Spleen (tissue), 11 donors: ENCODE measurements around the gene YAE1. TPM values are rescaled to one million over a fixed set of nuclear protein-coding genes. Genes with fewer than 3 reads are reported as not detected.

ENCODE experiments used
- DNase-seq: peaks from one replicate; pipeline ENCODE4 v3.0.0-alpha.2; 2020
- H3K27ac ChIP-seq, 8 donors: fragments of 200-600 bp; sonication (generic) in 7 of 8; 1 replicate in 4 of 8; 2 replicates in 4 of 8; pipeline versions ENCODE4 v1.5.0 to v1.8.0; 2016 to 2021; ENCODE audit warnings: inconsistent platforms in 4 of 8, mild to moderate bottlenecking in 4 of 8, moderate library complexity in 1 of 8
- H3K27me3 ChIP-seq, 7 donors: fragments of 200-600 bp; sonication (generic) in 6 of 7; replicated peaks in 1 of 7; 1 replicate in 4 of 7; 2 replicates in 3 of 7; pipeline versions ENCODE4 v1.5.0 to v1.8.0; 2016 to 2021; ENCODE audit warnings: inconsistent platforms in 3 of 7, mild to moderate bottlenecking in 1 of 7
- H3K36me3 ChIP-seq, 6 donors: fragments of 200-600 bp; sonication (generic) in 5 of 6; 1 replicate in 4 of 6; 2 replicates in 2 of 6; pipeline versions ENCODE4 v1.5.0 to v1.8.0; 2016 to 2021; ENCODE audit warnings: inconsistent platforms in 2 of 6
- H3K4me1 ChIP-seq, 6 donors: fragments of 200-600 bp; sonication (generic) in 5 of 6; 1 replicate in 3 of 6; 2 replicates in 3 of 6; pipeline versions ENCODE4 v1.5.0 to v1.8.0; 2016 to 2021; ENCODE audit warnings: inconsistent platforms in 3 of 6
- H3K4me3 ChIP-seq, 8 donors: fragments of 200-600 bp; sonication (generic) in 7 of 8; 1 replicate in 4 of 8; 2 replicates in 4 of 8; pipeline versions ENCODE4 v1.5.0 to v1.8.0; 2016 to 2021; ENCODE audit warnings: inconsistent platforms in 4 of 8, mild to moderate bottlenecking in 4 of 8, moderate library complexity in 2 of 8
- H3K9me3 ChIP-seq, 8 donors: fragments of 200-600 bp; sonication (generic) in 7 of 8; 1 replicate in 4 of 8; 2 replicates in 4 of 8; pipeline versions ENCODE4 v1.5.0 to v1.8.0; 2016 to 2021; ENCODE audit warnings: inconsistent platforms in 4 of 8
- CTCF ChIP-seq, 11 experiments: fragments of 200-600 bp in 7 of 11; fragments of 450-650 bp in 4 of 11; sonication (generic) in 4 of 11; IDR thresholded peaks in 8 of 11; conservative IDR thresholded peaks in 3 of 11; 1 replicate in 7 of 11; 2 replicates in 4 of 11; pipeline versions ENCODE4 v1.4.0 to v1.8.0; 2016 to 2021; ENCODE audit warnings: antibody characterized with exemption in 11 of 11, inconsistent platforms in 4 of 11, mild to moderate bottlenecking in 1 of 11
- POLR2A ChIP-seq, 3 donors: fragments of 450-650 bp; IDR thresholded peaks; one replicate each; pipeline ENCODE4 v1.5.1; 2017; ENCODE audit warnings: antibody characterized with exemption in 3 of 3, mild to moderate bottlenecking in 1 of 3
- POLR2AphosphoS5 ChIP-seq, 3 donors: sonication (generic); formaldehyde crosslinking; IDR thresholded peaks; one replicate each; pipeline ENCODE4 v1.5.1; 2017; ENCODE audit warnings: antibody characterized with exemption in 3 of 3
- WGBS, 5 donors: extraction: QIAGEN DNeasy Blood & Tissue Kit in 3 of 5; methylation state at CpG; one replicate each; pipeline versions ENCODE4 v1.1.5 to v1.1.7; 2013 to 2018; 5-methylcytosine and 5-hydroxymethylcytosine counted together
- intact Hi-C: fragments of 100-400 bp; cut with DNase I; formaldehyde crosslinking; loops from one replicate; pipeline ENCODE4 v1.15.0; 2023; ENCODE audit warnings: low total_unique reads
- polyA plus RNA-seq, 3 donors: library from polyadenylated mRNA; stranded (reverse); fragments of 200-250 nt; gene quantifications; one replicate each; pipeline ENCODE4 v1.2.1, GENCODE V29; 2013
- total RNA-seq, 7 donors: library from RNA; depleted of rRNA in 3 of 7; stranded (reverse); fragments of >200 nt in 3 of 7; fragmentation: NEBNext Ultra II Directional in 4 of 7; extraction: Animal tissue kit (Norgen Biotek cat#: 25700) in 4 of 7; gene quantifications; one replicate each; pipeline versions ENCODE4 v1.1.0 to v1.2.1, GENCODE V29; 2016 to 2021
- donor health status: healthy with polysubstance abuse.
- donor health status: DM: no; HTN: no; CAD: no; lungs with moderate emphysema.
- donor health status: DM: no; HTN: no; CAD: no.
- donor health status: Bipolar disorder and iron deficiency.
- donor health status: healthy.
- donor health status: DM: no; HTN: no; CAD: no.
- donor health status: DM: yes; HTN: yes; CAD: no.

YAE1 gene
- total and polyA plus RNA-seq, 10 donors, result 13.2 to 21.8 (median 15.8) TPM

- TF ChIP-seq POLR2A (IDR thresholded peaks at IDR 0.05) (no peak), CTCF (IDR thresholded peaks at IDR 0.05 in 8 of 11, conservative IDR thresholded peaks at IDR 0.05 in 3 of 11) (no peak), POLR2AphosphoS5 (IDR thresholded peaks at IDR 0.05) (no peak)
- intact Hi-C loops, result no loop called here
- Histone ChIP-seq H3K27ac (no peak overlapping the region), H3K27me3 (no peaks in the 10 kb centered on the region), H3K4me1 (peaks cover 0 to 13% (median 5%) of the 10 kb centered on the region in 6 donors), H3K9me3 (no peaks in the 10 kb centered on the region), H3K36me3 (no peaks in the 10 kb centered on the region), H3K4me3 (no peak overlapping the region)
- WGBS, 5 donors, result 20 to 28% (median 26%) methylated on average over 7 of the region's 7 CpGs
- DNase-seq, result no peak
Measured at GRCh38 chr7:39589323-39590111, 23.3 kb downstream of the YAE1 start.

- Histone ChIP-seq H3K4me1 (peaks cover 0 to 13% (median 6%) of the 10 kb centered on the region in 6 donors), H3K27ac (no peak overlapping the region), H3K27me3 (no peaks in the 10 kb centered on the region), H3K36me3 (no peaks in the 10 kb centered on the region), H3K4me3 (no peak overlapping the region), H3K9me3 (no peaks in the 10 kb centered on the region)
- TF ChIP-seq CTCF (IDR thresholded peaks at IDR 0.05 in 8 of 11, conservative IDR thresholded peaks at IDR 0.05 in 3 of 11), result no peak
- no peak for TF ChIP-seq POLR2A (IDR thresholded peaks at IDR 0.05)
- TF ChIP-seq POLR2AphosphoS5 (IDR thresholded peaks at IDR 0.05), result no peak
- DNase-seq, result no peak
- intact Hi-C loops, result no loop called here
- WGBS, 5 donors, result 2 to 58% (median 24%) methylated on average over 2 of the region's 2 CpGs
Measured at GRCh38 chr7:39592586-39592985, 26.4 kb downstream of the YAE1 start.

- Histone ChIP-seq H3K36me3 (no peaks in the 10 kb centered on the region), H3K27me3 (no peaks in the 10 kb centered on the region), H3K4me1 (peaks cover 0 to 2% (median under 1%) of the 10 kb centered on the region in 6 donors), H3K4me3 (no peak overlapping the region), H3K27ac (peak overlapping the region in 3 of 8 donors; percentile 10 to 36 (median 13)), H3K9me3 (no peaks in the 10 kb centered on the region)
- TF ChIP-seq POLR2A (IDR thresholded peaks at IDR 0.05) (no peak), CTCF (IDR thresholded peaks at IDR 0.05 in 8 of 11, conservative IDR thresholded peaks at IDR 0.05 in 3 of 11) (no peak), POLR2AphosphoS5 (IDR thresholded peaks at IDR 0.05) (no peak)
- 64 to 74% (median 66%) methylated on average over 5 of the region's 5 CpGs for WGBS, 5 donors
- intact Hi-C loops, result no loop called here
- DNase-seq, result no peak
Measured at GRCh38 chr7:39594988-39595620, 28.9 kb downstream of the YAE1 start.

- Histone ChIP-seq H3K27me3 (no peaks in the 10 kb centered on the region), H3K4me3 (no peak overlapping the region), H3K36me3 (no peaks in the 10 kb centered on the region), H3K27ac (no peak overlapping the region), H3K4me1 (no peaks in the 10 kb centered on the region), H3K9me3 (no peaks in the 10 kb centered on the region)
- no peak for TF ChIP-seq POLR2A (IDR thresholded peaks at IDR 0.05)
- TF ChIP-seq CTCF (IDR thresholded peaks at IDR 0.05 in 8 of 11, conservative IDR thresholded peaks at IDR 0.05 in 3 of 11), result no peak
- TF ChIP-seq POLR2AphosphoS5 (IDR thresholded peaks at IDR 0.05), result no peak
- 47 to 71% (median 49%) methylated on average over 2 of the region's 2 CpGs for WGBS, 5 donors
- DNase-seq, result no peak
- intact Hi-C loops, result no loop called here
Measured at GRCh38 chr7:39602351-39602750, 36.1 kb downstream of the YAE1 start.
